NB4 (cell line): Measurements from ENCODE around the gene STAG1.

Experiments
- MYC ChIP-seq: IDR thresholded peaks from 2 replicates; pipeline ENCODE4 v1.6.1; 2011; ENCODE audit warnings: low read depth, low read length
- TF ChIP-seq, protein P1 (sequence below): IDR thresholded peaks from one replicate; pipeline ENCODE4 v1.5.1; 2012; ENCODE audit warnings: low read depth, low read length

- TF ChIP-seq, protein P1, sequence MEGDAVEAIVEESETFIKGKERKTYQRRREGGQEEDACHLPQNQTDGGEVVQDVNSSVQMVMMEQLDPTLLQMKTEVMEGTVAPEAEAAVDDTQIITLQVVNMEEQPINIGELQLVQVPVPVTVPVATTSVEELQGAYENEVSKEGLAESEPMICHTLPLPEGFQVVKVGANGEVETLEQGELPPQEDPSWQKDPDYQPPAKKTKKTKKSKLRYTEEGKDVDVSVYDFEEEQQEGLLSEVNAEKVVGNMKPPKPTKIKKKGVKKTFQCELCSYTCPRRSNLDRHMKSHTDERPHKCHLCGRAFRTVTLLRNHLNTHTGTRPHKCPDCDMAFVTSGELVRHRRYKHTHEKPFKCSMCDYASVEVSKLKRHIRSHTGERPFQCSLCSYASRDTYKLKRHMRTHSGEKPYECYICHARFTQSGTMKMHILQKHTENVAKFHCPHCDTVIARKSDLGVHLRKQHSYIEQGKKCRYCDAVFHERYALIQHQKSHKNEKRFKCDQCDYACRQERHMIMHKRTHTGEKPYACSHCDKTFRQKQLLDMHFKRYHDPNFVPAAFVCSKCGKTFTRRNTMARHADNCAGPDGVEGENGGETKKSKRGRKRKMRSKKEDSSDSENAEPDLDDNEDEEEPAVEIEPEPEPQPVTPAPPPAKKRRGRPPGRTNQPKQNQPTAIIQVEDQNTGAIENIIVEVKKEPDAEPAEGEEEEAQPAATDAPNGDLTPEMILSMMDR: no peak
- no peak for TF ChIP-seq MYC
Measured at GRCh38 chr3:136444581-136444980, 307.6 kb downstream of the STAG1 start.
